HG03432 (cell line): ENCODE results near the gene MTCL3.

Source experiments
- ATAC-seq: cut with Tn5 transposase; IDR thresholded peaks from one replicate; pipeline ENCODE4 v1.9.1; 2021; ENCODE audit warnings: mild to moderate bottlenecking, moderate library complexity; ENCODE audit not compliant: unreplicated experiment

Gene MTCL3

GRCh38 chr6:127475135-127475822 is 43.9 kb downstream of the MTCL3 start:
- ATAC-seq = no peak

- ATAC-seq = peak; percentile 60
Observed at GRCh38 chr6:127471379-127472255, 47.5 kb downstream of the MTCL3 start.

DNA sequence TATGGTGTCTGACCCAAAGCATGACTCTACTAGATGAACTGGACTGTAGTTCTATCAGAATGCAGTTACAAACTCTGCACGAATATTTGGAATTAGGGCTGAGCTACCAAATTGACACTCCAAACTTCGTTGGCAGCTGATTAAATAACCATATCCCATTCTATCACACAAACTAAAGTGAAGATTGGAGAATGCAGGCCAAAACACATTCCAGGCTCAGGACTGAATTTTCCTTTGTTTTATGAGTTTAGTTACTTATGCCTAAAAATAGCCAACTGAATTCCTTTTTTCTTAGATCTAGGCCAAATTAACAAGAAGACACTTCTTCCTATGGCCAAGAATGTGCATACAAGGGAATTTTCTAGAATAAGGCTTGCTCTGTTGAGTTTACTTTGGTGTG is 50.2 kb downstream of the MTCL3 start:
- no peak for ATAC-seq

DNA sequence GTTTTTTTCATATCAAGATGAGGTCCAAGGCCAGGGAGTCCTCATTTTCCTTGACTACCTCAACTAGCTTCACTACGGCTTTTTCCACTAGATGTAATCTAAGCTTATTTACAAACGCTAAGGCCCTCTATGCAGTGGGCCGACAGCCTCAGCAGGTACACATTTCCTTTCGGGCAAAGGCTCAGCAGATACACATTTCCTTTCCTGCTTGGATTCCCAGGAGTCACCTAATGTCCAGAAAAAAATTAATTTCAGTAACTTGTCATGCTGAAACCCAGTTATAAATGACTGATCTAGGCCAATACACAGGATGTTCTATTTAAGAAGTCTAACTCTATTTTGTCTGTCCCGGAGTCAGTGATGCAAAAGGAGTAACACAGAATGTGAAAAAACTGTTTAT is 52.7 kb downstream of the MTCL3 start:
- no peak for ATAC-seq

GRCh38 chr6:127464881-127465459 is 54.2 kb downstream of the MTCL3 start:
- peak; percentile 86 for ATAC-seq

DNA sequence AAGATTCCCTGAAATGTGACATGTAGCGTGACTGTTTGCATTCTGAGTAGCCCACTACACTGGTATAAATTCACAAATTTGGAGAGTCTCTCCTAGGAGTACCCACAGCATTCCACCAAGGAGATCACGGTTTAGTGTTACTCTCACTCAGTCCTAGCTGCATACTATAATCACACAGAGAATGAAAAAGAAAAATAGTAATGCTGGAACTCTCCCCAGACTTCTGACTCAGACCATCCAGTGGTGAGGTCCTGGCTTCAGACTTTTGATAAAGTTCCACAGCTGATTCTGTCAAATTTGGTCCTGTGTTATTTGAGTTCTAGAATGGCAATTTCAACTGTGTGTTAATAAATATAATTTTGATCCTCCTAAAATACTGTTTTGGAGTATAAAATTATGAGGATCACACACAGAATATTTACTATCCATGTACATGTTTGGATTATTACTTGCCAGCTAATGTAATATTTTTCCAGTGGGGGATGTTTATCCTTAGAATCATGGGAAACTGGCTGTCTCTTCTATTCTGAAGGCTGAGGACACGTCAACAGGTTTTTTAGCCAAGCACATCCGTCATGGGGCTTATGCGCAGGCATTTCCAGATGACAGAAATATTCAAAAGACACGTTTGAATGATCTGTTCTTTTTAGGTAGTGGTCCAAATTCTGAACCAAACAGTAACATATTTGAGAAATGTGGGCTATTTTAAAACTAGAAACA is 54.8 kb downstream of the MTCL3 start:
- ATAC-seq = no peak

- ATAC-seq = no peak
Observed at GRCh38 chr6:127463056-127463455, 56.1 kb downstream of the MTCL3 start.

GRCh38 chr6:127462376-127462775 is 56.8 kb downstream of the MTCL3 start:
- no peak for ATAC-seq

DNA sequence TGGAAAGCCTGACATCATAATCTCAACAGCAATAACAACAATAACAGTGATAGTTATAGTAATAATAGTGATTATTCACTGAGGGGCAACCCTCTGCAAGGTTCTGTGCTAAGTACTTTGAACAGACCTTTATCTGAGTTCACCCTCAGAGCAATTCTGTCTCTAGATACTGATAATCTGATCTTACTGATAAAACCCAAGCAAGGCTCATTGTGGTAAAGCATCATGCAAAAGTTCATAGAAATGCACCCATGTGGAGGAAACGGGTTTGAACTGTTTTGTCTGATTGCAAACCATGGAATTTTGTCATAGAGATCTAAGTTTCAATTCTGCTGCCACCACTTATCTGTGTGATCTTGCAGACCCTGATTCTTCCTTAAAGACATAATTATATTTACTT is 58.7 kb downstream of the MTCL3 start:
- no peak for ATAC-seq

DNA sequence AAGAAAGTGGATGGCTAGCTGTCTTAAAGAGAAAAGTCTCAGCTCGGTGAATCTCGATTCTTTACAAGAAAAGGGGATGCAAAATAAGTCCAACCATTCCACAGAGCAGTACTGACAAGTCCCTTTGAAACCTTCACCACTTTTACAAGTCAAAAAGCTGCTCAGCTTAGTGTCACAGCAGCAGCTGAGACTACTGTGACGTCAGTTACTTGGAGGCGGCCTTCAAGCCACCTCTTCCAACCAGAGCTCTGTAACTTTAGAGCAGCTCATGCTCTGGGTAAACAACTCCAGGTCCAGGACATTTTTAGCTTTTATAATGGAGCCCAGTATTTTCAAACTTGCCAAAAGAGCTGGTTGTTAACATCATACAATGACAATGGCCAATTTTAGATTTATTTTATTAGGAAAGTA is 59.9 kb downstream of the MTCL3 start, which contains the start of gene KIAA0408:
TSS of gene KIAA0408 (minus strand) at position 159 of the 411 bp plus-strand sequence. CDS start 5,408 bp downstream, outside the sequence.
- no peak for ATAC-seq

GRCh38 chr6:127458817-127459216 is 60.3 kb downstream of the MTCL3 start:
- no peak for ATAC-seq

GRCh38 chr6:127458222-127458621 is 60.9 kb downstream of the MTCL3 start:
- ATAC-seq = no peak

DNA sequence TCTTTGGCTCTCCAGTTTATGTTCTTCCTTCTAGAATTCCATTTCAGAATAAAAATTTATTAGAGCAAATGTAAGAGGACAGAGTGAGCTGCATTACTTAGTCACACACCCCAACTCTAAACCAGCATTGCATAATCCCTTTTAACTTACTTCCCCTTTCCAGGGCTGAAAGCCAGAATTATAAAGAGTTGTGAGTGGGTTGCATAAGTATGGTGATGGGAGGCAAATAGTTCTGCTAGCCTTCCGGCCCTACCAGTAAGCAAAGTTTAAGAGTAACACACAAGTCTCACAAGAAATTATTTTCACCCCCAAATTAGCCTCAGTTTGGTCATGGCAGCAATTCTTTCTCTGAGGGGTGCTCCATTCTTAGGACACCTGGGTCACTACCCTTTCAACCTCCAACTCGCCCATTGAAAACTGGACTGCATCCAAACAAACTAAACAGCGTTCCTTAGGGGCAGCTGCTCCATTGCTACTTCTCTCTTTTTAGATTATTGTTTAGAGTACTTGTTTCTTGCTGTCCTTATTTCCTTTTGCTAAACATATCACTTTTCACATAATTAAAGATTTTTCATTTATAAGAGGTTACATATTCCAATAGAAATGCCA is 61.6 kb downstream of the MTCL3 start:
- ATAC-seq = no peak

DNA sequence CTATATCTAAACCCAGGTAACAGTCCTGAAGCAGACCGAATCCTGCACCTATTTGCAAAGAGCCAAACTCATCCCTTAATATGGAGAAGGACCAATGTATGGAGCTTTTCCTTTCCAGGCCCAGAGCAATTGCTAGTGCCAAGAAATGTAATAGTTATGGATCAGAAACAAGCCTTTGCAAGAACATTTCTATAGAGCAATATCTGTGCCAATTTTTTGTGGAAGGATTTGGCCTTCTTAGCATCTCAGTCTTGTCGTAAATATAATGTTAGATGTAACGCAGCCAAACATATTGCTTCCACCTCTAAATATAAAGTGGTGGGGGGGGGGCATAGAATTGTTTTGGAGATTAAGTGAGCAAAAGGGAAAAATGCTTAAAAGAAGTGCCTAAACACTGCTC is 62.7 kb downstream of the MTCL3 start:
- no peak for ATAC-seq

- no peak for ATAC-seq
Observed at GRCh38 chr6:127453845-127454619, 65.1 kb downstream of the MTCL3 start.

- no peak for ATAC-seq
Observed at GRCh38 chr6:127452803-127453202, 66.3 kb downstream of the MTCL3 start.

GRCh38 chr6:127451388-127451787 is 67.7 kb downstream of the MTCL3 start:
- no peak for ATAC-seq

- no peak for ATAC-seq
Observed at GRCh38 chr6:127447780-127448179, 71.4 kb downstream of the MTCL3 start.

DNA sequence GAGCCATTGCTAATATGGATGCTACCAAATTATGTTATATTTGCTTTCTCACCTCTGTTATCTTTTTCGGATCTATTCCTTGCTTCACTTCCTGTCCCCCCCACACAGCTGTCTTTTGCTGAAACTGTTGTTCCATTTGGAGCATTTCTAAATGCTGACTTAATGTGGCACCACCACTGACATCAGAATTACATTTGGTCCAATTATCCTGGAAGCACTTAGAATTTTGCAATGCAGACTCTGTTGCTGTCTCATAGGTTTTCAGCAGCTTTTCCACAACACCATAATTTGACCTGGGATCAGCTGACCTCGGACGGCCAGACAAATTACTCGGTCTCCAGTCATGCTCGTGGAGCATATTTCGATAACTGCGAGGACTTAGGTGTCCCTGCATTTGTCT is 72.8 kb downstream of the MTCL3 start:
- no peak for ATAC-seq

- ATAC-seq = no peak
Observed at GRCh38 chr6:127441881-127442280, 77.3 kb downstream of the MTCL3 start.
